Gastrocnemius medialis (tissue), 4 donors: ENCODE data around the gene NPTN.

Experiments used
- CTCF ChIP-seq, 5 experiments: fragments of 450-650 bp in 3 of 5; fragments of 200-600 bp in 2 of 5; sonication (generic) in 2 of 5; IDR thresholded peaks in 4 of 5; conservative IDR thresholded peaks in 1 of 5; 1 replicate in 4 of 5; 2 replicates in 1 of 5; pipeline ENCODE4 v1.5.1; 2016 to 2019; ENCODE audit warnings: antibody characterized with exemption in 5 of 5, mild to moderate bottlenecking in 3 of 5, moderate library complexity in 3 of 5
- POLR2A ChIP-seq, 2 donors: fragments of 450-650 bp; IDR thresholded peaks; one replicate each; pipeline ENCODE4 v1.6.1; 2017; ENCODE audit warnings: antibody characterized with exemption in 2 of 2, mild to moderate bottlenecking in 2 of 2, moderate library complexity in 2 of 2

- no peak for TF ChIP-seq CTCF (IDR thresholded peaks at IDR 0.05 in 4 of 5, conservative IDR thresholded peaks at IDR 0.05 in 1 of 5)
- TF ChIP-seq POLR2A (IDR thresholded peaks at IDR 0.05) = no peak
Observed at GRCh38 chr15:73628976-73629797, 4.0 kb downstream of the NPTN start.
